GM19324 (cell line): ENCODE results near the gene SMYD2.
A peak's percentile ranks its signal among the peaks of the same experiment; 100 is the strongest.

Experiments
- ATAC-seq: cut with Tn5 transposase; IDR thresholded peaks from one replicate; pipeline ENCODE4 v1.9.1; 2021; ENCODE audit warnings: mild to moderate bottlenecking, moderate library complexity; ENCODE audit not compliant: unreplicated experiment, low FRiP score

Gene SMYD2

GRCh38 chr1:214300149-214300780 is 19.3 kb downstream of the SMYD2 start:
- ATAC-seq, result no peak

- ATAC-seq, result no peak
Observed at GRCh38 chr1:214301526-214301925, 20.6 kb downstream of the SMYD2 start.

GRCh38 chr1:214303141-214303930 is 22.4 kb downstream of the SMYD2 start:
- ATAC-seq, result no peak

- no peak for ATAC-seq
Observed at GRCh38 chr1:214305164-214305751, 24.3 kb downstream of the SMYD2 start.

- ATAC-seq, result no peak
Observed at GRCh38 chr1:214306269-214306668, 25.3 kb downstream of the SMYD2 start.

GRCh38 chr1:214310010-214310409 is 29.1 kb downstream of the SMYD2 start:
- no peak for ATAC-seq

GRCh38 chr1:214310777-214311690 is 30.1 kb downstream of the SMYD2 start:
- no peak for ATAC-seq

GRCh38 chr1:214312530-214313051 is 31.6 kb downstream of the SMYD2 start:
- ATAC-seq, result no peak

GRCh38 chr1:214314178-214314843 is 33.4 kb downstream of the SMYD2 start:
- no peak for ATAC-seq

- ATAC-seq, result no peak
Observed at GRCh38 chr1:214316593-214316992, 35.6 kb downstream of the SMYD2 start.

GRCh38 chr1:214317300-214317699 is 36.3 kb downstream of the SMYD2 start:
- no peak for ATAC-seq

- ATAC-seq, result no peak
Observed at GRCh38 chr1:214317734-214318133, 36.8 kb downstream of the SMYD2 start.

- ATAC-seq, result no peak
Observed at GRCh38 chr1:214318356-214318755, 37.4 kb downstream of the SMYD2 start.

- ATAC-seq, result no peak
Observed at GRCh38 chr1:214318956-214319736, 38.2 kb downstream of the SMYD2 start.

GRCh38 chr1:214319938-214320337 is 39.0 kb downstream of the SMYD2 start:
- no peak for ATAC-seq

- ATAC-seq, result peak; percentile 43
Observed at GRCh38 chr1:214321705-214322453, 40.9 kb downstream of the SMYD2 start.

- ATAC-seq, result no peak
Observed at GRCh38 chr1:214324896-214325800, 44.2 kb downstream of the SMYD2 start.
